Adipocyte (in vitro differentiated cells): ENCODE results near the gene PALMD.

ENCODE experiments used
- DNase-seq: peaks from one replicate; pipeline ENCODE4 v3.0.0-alpha.2; 2015; ENCODE audit warnings: low read depth
- H3K27me3 ChIP-seq: replicated peaks from 2 replicates; pipeline ENCODE4 v1.7.0; 2013; ENCODE audit warnings: mild to moderate bottlenecking, low read length, moderate library complexity; ENCODE audit not compliant: control insufficient read depth, insufficient read depth
- H3K36me3 ChIP-seq: 2 replicates; pipeline ENCODE4 v1.7.0; 2013; ENCODE audit warnings: low read length, mild to moderate bottlenecking, moderate library complexity; ENCODE audit not compliant: control insufficient read depth, insufficient read depth, severe bottlenecking
- H3K4me1 ChIP-seq: 2 replicates; pipeline ENCODE4 v1.7.0; 2013; ENCODE audit warnings: mild to moderate bottlenecking, low read length, moderate library complexity; ENCODE audit not compliant: control insufficient read depth, insufficient read depth
- H3K4me3 ChIP-seq: 2 replicates; pipeline ENCODE4 v1.7.0; 2013; ENCODE audit warnings: mild to moderate bottlenecking, low read length, moderate library complexity
- H3K9ac ChIP-seq: 2 replicates; pipeline ENCODE4 v1.7.0; 2013; ENCODE audit warnings: mild to moderate bottlenecking, low read length, moderate library complexity
- H3K9me3 ChIP-seq: 2 replicates; pipeline ENCODE4 v1.7.0; 2013; ENCODE audit warnings: mild to moderate bottlenecking, low read length, moderate library complexity; ENCODE audit not compliant: control insufficient read depth

The PALMD gene

GRCh38 chr1:99674115-99675064, 28.5 kb downstream of the PALMD start:
- DNase-seq, result no peak
- Histone ChIP-seq H3K36me3 (peaks cover 56% of the 10 kb centered on the region), H3K4me3 (no peak overlapping the region), H3K9ac (no peak overlapping the region), H3K27me3 (no peaks in the 10 kb centered on the region), H3K4me1 (peaks cover 71% of the 10 kb centered on the region), H3K9me3 (no peaks in the 10 kb centered on the region)

GRCh38 chr1:99675292-99675691, 29.4 kb downstream of the PALMD start:
- no peak overlapping the region for H3K9ac ChIP-seq
- no peak for DNase-seq
- H3K36me3 ChIP-seq, result peaks cover 49% of the 10 kb centered on the region
- H3K9me3 ChIP-seq, result no peaks in the 10 kb centered on the region
- H3K4me3 ChIP-seq, result no peak overlapping the region
- no peaks in the 10 kb centered on the region for H3K27me3 ChIP-seq
- H3K4me1 ChIP-seq, result peaks cover 73% of the 10 kb centered on the region

- no peak overlapping the region for H3K4me3 ChIP-seq
- no peak for DNase-seq
- peaks cover 51% of the 10 kb centered on the region for H3K36me3 ChIP-seq
- H3K9ac ChIP-seq, result no peak overlapping the region
- H3K27me3 ChIP-seq, result no peaks in the 10 kb centered on the region
- H3K4me1 ChIP-seq, result peaks cover 68% of the 10 kb centered on the region
- no peaks in the 10 kb centered on the region for H3K9me3 ChIP-seq
These were observed 30.1 kb downstream of the PALMD start for GRCh38 chr1:99675994-99676393.

GRCh38 chr1:99676876-99677275, 31.0 kb downstream of the PALMD start:
- H3K27me3 ChIP-seq, result no peaks in the 10 kb centered on the region
- H3K9me3 ChIP-seq, result no peaks in the 10 kb centered on the region
- no peak for DNase-seq
- no peak overlapping the region for H3K4me3 ChIP-seq
- no peak overlapping the region for H3K9ac ChIP-seq
- peaks cover 66% of the 10 kb centered on the region for H3K4me1 ChIP-seq
- peaks cover 46% of the 10 kb centered on the region for H3K36me3 ChIP-seq

- Histone ChIP-seq H3K4me3 (no peak overlapping the region), H3K27me3 (no peaks in the 10 kb centered on the region), H3K9ac (no peak overlapping the region), H3K9me3 (no peaks in the 10 kb centered on the region), H3K36me3 (peaks cover 46% of the 10 kb centered on the region), H3K4me1 (peaks cover 66% of the 10 kb centered on the region)
- no peak for DNase-seq
These were observed 31.5 kb downstream of the PALMD start for GRCh38 chr1:99677416-99677815.

GRCh38 chr1:99680270-99680669, 34.4 kb downstream of the PALMD start:
- Histone ChIP-seq H3K9ac (no peak overlapping the region), H3K4me1 (peaks cover 56% of the 10 kb centered on the region), H3K4me3 (no peak overlapping the region)

GRCh38 chr1:99681583-99681982, 35.7 kb downstream of the PALMD start:
- no peaks in the 10 kb centered on the region for H3K9me3 ChIP-seq

More at GRCh38 chr1:99680270-99680669, 34.4 kb downstream of the PALMD start:
- Histone ChIP-seq H3K36me3 (peaks cover 32% of the 10 kb centered on the region), H3K27me3 (no peaks in the 10 kb centered on the region), H3K9me3 (no peaks in the 10 kb centered on the region)
- DNase-seq, result peak; percentile 36

GRCh38 chr1:99682291-99682751, 36.4 kb downstream of the PALMD start:
- H3K9ac ChIP-seq, result no peak overlapping the region
- no peak overlapping the region for H3K4me3 ChIP-seq
- DNase-seq, result peak; percentile 74
- H3K27me3 ChIP-seq, result no peaks in the 10 kb centered on the region
- H3K9me3 ChIP-seq, result no peaks in the 10 kb centered on the region
- peaks cover 34% of the 10 kb centered on the region for H3K36me3 ChIP-seq
- H3K4me1 ChIP-seq, result peaks cover 50% of the 10 kb centered on the region

More at GRCh38 chr1:99681583-99681982, 35.7 kb downstream of the PALMD start:
- H3K9ac ChIP-seq, result no peak overlapping the region
- peaks cover 32% of the 10 kb centered on the region for H3K36me3 ChIP-seq
- no peak overlapping the region for H3K4me3 ChIP-seq
- peak; percentile 22 for DNase-seq
- peaks cover 56% of the 10 kb centered on the region for H3K4me1 ChIP-seq
- no peaks in the 10 kb centered on the region for H3K27me3 ChIP-seq

GRCh38 chr1:99685516-99686180, 39.7 kb downstream of the PALMD start:
- no peaks in the 10 kb centered on the region for H3K27me3 ChIP-seq

GRCh38 chr1:99691175-99691574, 45.3 kb downstream of the PALMD start:
- H3K9ac ChIP-seq, result no peak overlapping the region
- no peaks in the 10 kb centered on the region for H3K27me3 ChIP-seq
- H3K4me1 ChIP-seq, result peaks cover 4% of the 10 kb centered on the region
- peaks cover 86% of the 10 kb centered on the region for H3K36me3 ChIP-seq
- H3K4me3 ChIP-seq, result no peak overlapping the region
- no peak for DNase-seq
- H3K9me3 ChIP-seq, result no peaks in the 10 kb centered on the region

More at GRCh38 chr1:99685516-99686180, 39.7 kb downstream of the PALMD start:
- H3K36me3 ChIP-seq, result peaks cover 40% of the 10 kb centered on the region
- H3K4me3 ChIP-seq, result peak overlapping the region; percentile 7
- H3K9ac ChIP-seq, result peak overlapping the region; percentile 40
- peaks cover 41% of the 10 kb centered on the region for H3K4me1 ChIP-seq
- H3K9me3 ChIP-seq, result no peaks in the 10 kb centered on the region
- DNase-seq, result peak; percentile 95

GRCh38 chr1:99696616-99697015, 50.7 kb downstream of the PALMD start:
- no peaks in the 10 kb centered on the region for H3K27me3 ChIP-seq
- peaks cover 13% of the 10 kb centered on the region for H3K4me1 ChIP-seq
- no peak for DNase-seq
- H3K9ac ChIP-seq, result no peak overlapping the region
- peaks cover 41% of the 10 kb centered on the region for H3K36me3 ChIP-seq
- no peak overlapping the region for H3K4me3 ChIP-seq
- H3K9me3 ChIP-seq, result no peaks in the 10 kb centered on the region
